Embryonic facial prominence (tissue), 1 donor: ENCODE data around the gene ARAP3.

Source experiments
- DNase-seq: peaks from one replicate; pipeline ENCODE4 v3.0.0-alpha.2; 2016; ENCODE audit errors: extremely low spot score

ARAP3 gene

GRCh38 chr5:141697586-141697985 lies 15.6 kb upstream of the ARAP3 start:
- no peak for DNase-seq

GRCh38 chr5:141696431-141696830 lies 14.4 kb upstream of the ARAP3 start:
- DNase-seq: no peak

- no peak for DNase-seq
These were observed 13.7 kb upstream of the ARAP3 start for GRCh38 chr5:141695627-141696215.

GRCh38 chr5:141694479-141694878 lies 12.4 kb upstream of the ARAP3 start:
- DNase-seq: no peak

- no peak for DNase-seq
These were observed 11.1 kb upstream of the ARAP3 start for GRCh38 chr5:141692919-141693725.

GRCh38 chr5:141692533-141692888 lies 10.5 kb upstream of the ARAP3 start:
- DNase-seq: no peak

GRCh38 chr5:141691867-141692532 lies 10.0 kb upstream of the ARAP3 start:
- peak; percentile 64 for DNase-seq

GRCh38 chr5:141691286-141691866 lies 9.3 kb upstream of the ARAP3 start:
- DNase-seq: no peak

- no peak for DNase-seq
These were observed 4.8 kb upstream of the ARAP3 start for GRCh38 chr5:141686648-141687416.

GRCh38 chr5:141685591-141685990 lies 3.6 kb upstream of the ARAP3 start:
- no peak for DNase-seq

- DNase-seq: no peak
These were observed 1.6 kb upstream of the ARAP3 start for GRCh38 chr5:141683596-141684141.

- no peak for DNase-seq
These were observed 735 bp downstream of the ARAP3 start for GRCh38 chr5:141681295-141681694.

GRCh38 chr5:141680751-141681201 lies 1.3 kb downstream of the ARAP3 start:
- no peak for DNase-seq

GRCh38 chr5:141680178-141680577 lies 1.9 kb downstream of the ARAP3 start:
- DNase-seq: no peak

- no peak for DNase-seq
These were observed 4.6 kb downstream of the ARAP3 start for GRCh38 chr5:141677415-141677814.

GRCh38 chr5:141675672-141676071 lies 6.4 kb downstream of the ARAP3 start:
- DNase-seq: no peak

- no peak for DNase-seq
These were observed 7.3 kb downstream of the ARAP3 start for GRCh38 chr5:141674747-141675146.

- no peak for DNase-seq
These were observed 8.9 kb downstream of the ARAP3 start for GRCh38 chr5:141672841-141673813.

- DNase-seq: no peak
These were observed 9.8 kb downstream of the ARAP3 start for GRCh38 chr5:141672071-141672840.
